Right lobe of liver (tissue), 4 donors: ENCODE data around the gene TRAK1.

Experiments used
- POLR2A ChIP-seq: fragments of 450-650 bp; IDR thresholded peaks from one replicate; pipeline ENCODE4 v1.6.1; 2017; ENCODE audit warnings: antibody characterized with exemption, mild to moderate bottlenecking
- TF ChIP-seq, protein P1 (sequence below), 4 donors: fragments of 200-600 bp in 3 of 4; fragments of 450-650 bp in 1 of 4; IDR thresholded peaks; one replicate each; pipeline versions ENCODE4 v1.5.1 to v1.8.0; 2016 to 2022; ENCODE audit warnings: antibody characterized with exemption in 4 of 4, mild to moderate bottlenecking in 2 of 4
- donor health status: DM: no; HTN: no; CAD: no.
- donor health status: DM: no; HTN: no; CAD: no.
- donor health status: DM: no; HTN: yes; CAD: no.

DNA sequence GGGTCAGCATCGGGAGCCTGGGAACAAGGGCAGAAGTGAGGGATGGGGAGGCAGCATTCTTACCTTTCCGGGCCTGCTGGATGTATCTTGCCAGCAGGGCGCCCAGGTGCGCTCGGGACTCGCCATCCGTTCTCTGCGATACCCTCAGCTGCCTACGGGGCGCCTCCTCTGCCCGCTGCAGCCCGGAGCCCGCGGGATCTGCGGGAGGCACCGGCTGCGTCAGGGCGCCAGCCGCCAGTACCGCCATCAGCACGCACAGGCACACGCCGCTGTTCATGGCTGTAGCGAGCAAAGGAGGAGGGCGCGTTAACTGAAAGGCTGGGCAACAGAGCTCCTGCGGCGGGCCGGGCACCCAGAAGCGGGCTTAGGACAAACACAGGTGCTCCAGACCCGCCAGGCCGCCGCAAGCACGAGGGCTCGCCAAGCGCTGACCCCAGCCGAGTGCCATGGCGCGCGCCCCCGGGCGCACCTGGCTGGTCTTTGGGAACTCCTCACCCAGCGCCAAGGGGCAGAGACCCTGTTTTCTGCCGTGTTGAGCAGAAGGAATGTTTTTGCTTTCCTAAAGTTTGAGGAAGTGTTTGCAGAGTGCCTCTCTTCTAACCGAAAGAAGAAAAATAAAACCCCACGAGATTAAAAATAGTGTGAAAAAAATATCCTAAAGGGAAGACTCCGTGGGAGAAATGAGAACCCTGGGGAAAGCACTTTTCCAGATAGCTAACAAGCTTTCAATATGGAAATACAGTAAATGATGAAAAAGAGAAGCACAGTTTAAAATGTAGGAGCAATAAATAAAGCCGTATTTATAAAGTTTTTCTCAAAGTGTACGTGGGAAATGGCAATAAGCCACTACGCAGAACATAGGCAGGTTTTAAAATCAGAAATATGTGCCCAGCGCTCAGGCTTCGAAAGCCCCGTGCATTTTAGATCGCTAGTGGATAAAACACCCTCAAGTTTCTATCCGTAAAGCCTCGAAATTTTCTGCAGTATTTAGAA is 172.5 kb downstream of the TRAK1 start:
- TF ChIP-seq POLR2A: no peak
- TF ChIP-seq, protein P1, sequence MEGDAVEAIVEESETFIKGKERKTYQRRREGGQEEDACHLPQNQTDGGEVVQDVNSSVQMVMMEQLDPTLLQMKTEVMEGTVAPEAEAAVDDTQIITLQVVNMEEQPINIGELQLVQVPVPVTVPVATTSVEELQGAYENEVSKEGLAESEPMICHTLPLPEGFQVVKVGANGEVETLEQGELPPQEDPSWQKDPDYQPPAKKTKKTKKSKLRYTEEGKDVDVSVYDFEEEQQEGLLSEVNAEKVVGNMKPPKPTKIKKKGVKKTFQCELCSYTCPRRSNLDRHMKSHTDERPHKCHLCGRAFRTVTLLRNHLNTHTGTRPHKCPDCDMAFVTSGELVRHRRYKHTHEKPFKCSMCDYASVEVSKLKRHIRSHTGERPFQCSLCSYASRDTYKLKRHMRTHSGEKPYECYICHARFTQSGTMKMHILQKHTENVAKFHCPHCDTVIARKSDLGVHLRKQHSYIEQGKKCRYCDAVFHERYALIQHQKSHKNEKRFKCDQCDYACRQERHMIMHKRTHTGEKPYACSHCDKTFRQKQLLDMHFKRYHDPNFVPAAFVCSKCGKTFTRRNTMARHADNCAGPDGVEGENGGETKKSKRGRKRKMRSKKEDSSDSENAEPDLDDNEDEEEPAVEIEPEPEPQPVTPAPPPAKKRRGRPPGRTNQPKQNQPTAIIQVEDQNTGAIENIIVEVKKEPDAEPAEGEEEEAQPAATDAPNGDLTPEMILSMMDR (IDR thresholded peaks at IDR 0.05): no peak
